Adrenal gland (tissue), 5 donors: ENCODE data around the gene BGN.

Source experiments
- POLR2A ChIP-seq, 2 donors: fragments of 450-650 bp; IDR thresholded peaks; one replicate each; pipeline ENCODE4 v1.6.1; 2017; ENCODE audit warnings: antibody characterized with exemption in 2 of 2, mild to moderate bottlenecking in 2 of 2, moderate library complexity in 1 of 2
- TF ChIP-seq, protein P1 (sequence below), 6 experiments: fragments of 450-650 bp in 4 of 6; fragments of 200-600 bp in 2 of 6; sonication (generic) in 1 of 6; IDR thresholded peaks; 1 replicate in 5 of 6; 2 replicates in 1 of 6; pipeline versions ENCODE4 v1.5.1 to v1.8.0; 2016 to 2021; ENCODE audit warnings: antibody characterized with exemption in 6 of 6, mild to moderate bottlenecking in 2 of 6, moderate library complexity in 1 of 6
- donor health status: DM: no; HTN: no; CAD: no.

DNA sequence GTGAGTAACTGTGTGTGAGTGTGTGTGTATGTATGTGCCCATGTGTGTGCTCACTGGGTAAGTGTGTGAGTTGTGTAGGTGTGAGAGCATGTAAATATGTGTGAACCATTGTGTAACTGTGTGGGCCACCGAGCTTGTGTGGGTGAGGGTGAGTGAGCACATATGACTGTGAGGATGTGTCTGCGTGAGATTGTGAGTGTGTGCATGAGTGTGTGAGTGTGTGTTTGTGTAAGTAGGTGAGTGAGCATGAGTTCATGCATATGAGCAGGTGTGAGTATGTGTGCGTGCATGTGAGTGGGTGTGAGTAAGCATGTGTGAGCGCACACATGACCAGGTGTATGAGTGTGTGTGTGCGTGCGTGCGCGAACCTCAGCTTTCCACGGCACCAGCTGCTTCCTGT, 21.3 kb downstream of the BGN start:
- TF ChIP-seq, protein P1, sequence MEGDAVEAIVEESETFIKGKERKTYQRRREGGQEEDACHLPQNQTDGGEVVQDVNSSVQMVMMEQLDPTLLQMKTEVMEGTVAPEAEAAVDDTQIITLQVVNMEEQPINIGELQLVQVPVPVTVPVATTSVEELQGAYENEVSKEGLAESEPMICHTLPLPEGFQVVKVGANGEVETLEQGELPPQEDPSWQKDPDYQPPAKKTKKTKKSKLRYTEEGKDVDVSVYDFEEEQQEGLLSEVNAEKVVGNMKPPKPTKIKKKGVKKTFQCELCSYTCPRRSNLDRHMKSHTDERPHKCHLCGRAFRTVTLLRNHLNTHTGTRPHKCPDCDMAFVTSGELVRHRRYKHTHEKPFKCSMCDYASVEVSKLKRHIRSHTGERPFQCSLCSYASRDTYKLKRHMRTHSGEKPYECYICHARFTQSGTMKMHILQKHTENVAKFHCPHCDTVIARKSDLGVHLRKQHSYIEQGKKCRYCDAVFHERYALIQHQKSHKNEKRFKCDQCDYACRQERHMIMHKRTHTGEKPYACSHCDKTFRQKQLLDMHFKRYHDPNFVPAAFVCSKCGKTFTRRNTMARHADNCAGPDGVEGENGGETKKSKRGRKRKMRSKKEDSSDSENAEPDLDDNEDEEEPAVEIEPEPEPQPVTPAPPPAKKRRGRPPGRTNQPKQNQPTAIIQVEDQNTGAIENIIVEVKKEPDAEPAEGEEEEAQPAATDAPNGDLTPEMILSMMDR (IDR thresholded peaks at IDR 0.05) = no peak
- no peak for TF ChIP-seq POLR2A (IDR thresholded peaks at IDR 0.05)
